Smooth muscle cell (in vitro differentiated cells): ENCODE data around the gene SRBD1. TPM values are rescaled to one million over a fixed set of nuclear protein-coding genes. Genes with fewer than 3 reads are reported as not detected.

ENCODE experiments used
- DNase-seq: peaks from one replicate; lab custom pipeline; 2025; ENCODE audit not compliant: unreplicated experiment; lab: John Stamatoyannopoulos, UW
- H2AFZ ChIP-seq: fragments of 200-600 bp; sonication (generic); 2 replicates; pipeline ENCODE4 v1.6.0; 2016; ENCODE audit warnings: antibody characterized with exemption, low read depth, mild to moderate bottlenecking
- H3F3A ChIP-seq: fragments of 200-600 bp; sonication (generic); 2 replicates; pipeline ENCODE4 v1.6.0; 2017; ENCODE audit warnings: antibody characterized with exemption, low read depth
- H3K27ac ChIP-seq: fragments of 200-600 bp; sonication (generic); 2 replicates; pipeline ENCODE4 v1.5.1; 2016; ENCODE audit warnings: low read depth, mild to moderate bottlenecking
- H3K27me3 ChIP-seq: fragments of 200-600 bp; sonication (generic); 2 replicates; pipeline ENCODE4 v1.6.1; 2016; ENCODE audit warnings: low read depth, mild to moderate bottlenecking
- H3K36me3 ChIP-seq: fragments of 200-600 bp; sonication (generic); 2 replicates; pipeline ENCODE4 v1.5.1; 2016; ENCODE audit warnings: low read depth
- H3K4me1 ChIP-seq: fragments of 200-600 bp; sonication (generic); 2 replicates; pipeline ENCODE4 v1.5.1; 2016; ENCODE audit warnings: low read depth
- H3K4me2 ChIP-seq: fragments of 200-600 bp; sonication (generic); 2 replicates; pipeline ENCODE4 v1.6.0; 2016; ENCODE audit warnings: mild to moderate bottlenecking
- H3K4me3 ChIP-seq: fragments of 200-600 bp; sonication (generic); 2 replicates; pipeline ENCODE4 v1.5.1; 2016; ENCODE audit warnings: mild to moderate bottlenecking
- H3K79me2 ChIP-seq: fragments of 200-600 bp; sonication (generic); 2 replicates; pipeline ENCODE4 v1.6.0; 2016; ENCODE audit warnings: low read depth, mild to moderate bottlenecking
- H3K9ac ChIP-seq: fragments of 200-600 bp; sonication (generic); 2 replicates; pipeline ENCODE4 v1.6.0; 2016; ENCODE audit warnings: low read depth
- H3K9me3 ChIP-seq: fragments of 200-600 bp; sonication (generic); replicated peaks from 2 replicates; pipeline ENCODE4 v1.5.1; 2016; ENCODE audit warnings: low read depth
- H4K20me1 ChIP-seq: fragments of 200-600 bp; sonication (generic); 2 replicates; pipeline ENCODE4 v1.6.0; 2016; ENCODE audit warnings: low read depth
- CTCF ChIP-seq: fragments of 200-600 bp; sonication (generic); IDR thresholded peaks from 2 replicates; pipeline ENCODE4 v1.5.1; 2017; ENCODE audit warnings: borderline replicate concordance, mild to moderate bottlenecking, antibody characterized with exemption; ENCODE audit not compliant: insufficient read depth, poor library complexity, severe bottlenecking
- WGBS: methylation state at CpG from one replicate; pipeline ENCODE4 v1.1.7; 2016; ENCODE audit warnings: low lambda C conversion rate; 5-methylcytosine and 5-hydroxymethylcytosine counted together
- polyA plus RNA-seq: library from polyadenylated mRNA; unstranded; fragments of >200 nt; fragmentation: Nextera tagmentation; extraction: Ambion mirVana; gene quantifications from 2 replicates; pipeline ENCODE4 v1.2.1, GENCODE V29; 2016
- total RNA-seq: library from RNA; depleted of rRNA; stranded (reverse); fragments of >200 nt; gene quantifications from 2 replicates; pipeline ENCODE4 v1.2.3, GENCODE V29; 2014

Gene SRBD1
- total and polyA plus RNA-seq, 2 experiments from 2014 or later, result 11.1 to 22.5 TPM

- H3K9me3 ChIP-seq, result no peaks in the 10 kb centered on the region
- DNase-seq, result no peak
- no peak overlapping the region for H3K9ac ChIP-seq
- no peaks in the 10 kb centered on the region for H3K27me3 ChIP-seq
- H3K36me3 ChIP-seq, result no peaks in the 10 kb centered on the region
- TF ChIP-seq CTCF, result no peak
- no peaks in the 10 kb centered on the region for H3F3A ChIP-seq
- peaks cover 6% of the 10 kb centered on the region for H3K4me1 ChIP-seq
- H3K79me2 ChIP-seq, result peaks cover 31% of the 10 kb centered on the region
- WGBS, result 62% methylated on average over 2 of the region's 2 CpGs
- H3K4me2 ChIP-seq, result no peak overlapping the region
- H3K4me3 ChIP-seq, result no peak overlapping the region
- no peak overlapping the region for H3K27ac ChIP-seq
- peaks cover 13% of the 10 kb centered on the region for H4K20me1 ChIP-seq
- H2AFZ ChIP-seq, result peak overlapping the region; percentile 17
These were observed 1.2 kb upstream of the SRBD1 start for GRCh38 chr2:45612285-45612684.

DNA sequence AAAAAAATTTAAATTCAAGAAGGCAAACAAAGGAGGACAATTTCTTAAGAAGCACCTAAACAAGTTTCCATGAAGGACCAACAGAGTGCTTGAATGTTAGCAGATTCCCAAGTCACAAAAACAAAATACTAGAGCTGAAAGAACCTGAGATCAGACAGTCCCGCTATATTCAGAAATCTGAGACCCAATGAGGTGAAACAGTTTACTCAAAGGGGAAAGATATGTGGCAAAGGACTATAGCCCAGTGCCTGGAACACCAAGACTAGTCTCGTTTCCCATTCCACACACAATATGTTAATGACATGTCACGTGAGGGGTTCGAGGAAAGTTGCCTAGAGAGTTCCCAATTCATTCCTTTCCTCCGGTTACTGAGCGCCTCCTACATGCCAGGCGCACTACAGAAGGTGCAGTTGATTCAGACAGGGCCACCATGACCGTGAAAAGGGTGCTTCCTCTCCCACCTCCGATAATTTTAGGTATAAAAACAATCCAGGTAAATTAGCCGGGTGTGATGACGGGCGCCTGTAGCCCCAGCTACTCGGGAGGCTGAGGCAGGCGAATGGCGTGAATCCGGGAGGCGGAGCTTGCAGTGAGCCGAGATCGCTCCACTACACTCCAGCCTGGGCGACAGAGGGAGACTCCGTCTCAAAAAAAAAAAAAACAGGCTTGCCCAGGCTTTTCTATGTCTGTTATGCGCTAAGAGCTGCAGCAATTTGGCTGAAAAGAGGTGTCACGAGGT is 617 bp downstream of the SRBD1 start:
- peaks cover 47% of the 10 kb centered on the region for H3K79me2 ChIP-seq
- TF ChIP-seq CTCF, result peak; percentile 9
- no peaks in the 10 kb centered on the region for H3K9me3 ChIP-seq
- peak overlapping the region; percentile 99 for H2AFZ ChIP-seq
- H3K4me3 ChIP-seq, result peak overlapping the region; percentile 82
- peak; percentile 24 for DNase-seq
- WGBS, result 1% methylated on average over 22 of the region's 23 CpGs
- no peaks in the 10 kb centered on the region for H3K27me3 ChIP-seq
- H3K27ac ChIP-seq, result peak overlapping the region; percentile 79
- peaks cover 21% of the 10 kb centered on the region for H4K20me1 ChIP-seq
- peaks cover 6% of the 10 kb centered on the region for H3K4me1 ChIP-seq
- peak overlapping the region; percentile 87 for H3K4me2 ChIP-seq
- no peaks in the 10 kb centered on the region for H3F3A ChIP-seq
- no peaks in the 10 kb centered on the region for H3K36me3 ChIP-seq
- peak overlapping the region; percentile 78 for H3K9ac ChIP-seq

GRCh38 chr2:45607701-45608100 is 3.4 kb downstream of the SRBD1 start:
- no peak overlapping the region for H3K4me3 ChIP-seq
- H3K4me1 ChIP-seq, result peaks cover 6% of the 10 kb centered on the region
- H3K27ac ChIP-seq, result no peak overlapping the region
- H3K9ac ChIP-seq, result no peak overlapping the region
- peaks cover 47% of the 10 kb centered on the region for H3K79me2 ChIP-seq
- peaks cover 21% of the 10 kb centered on the region for H4K20me1 ChIP-seq
- H3F3A ChIP-seq, result no peaks in the 10 kb centered on the region
- H2AFZ ChIP-seq, result no peak overlapping the region
- no peak for DNase-seq
- no peaks in the 10 kb centered on the region for H3K9me3 ChIP-seq
- H3K4me2 ChIP-seq, result no peak overlapping the region
- WGBS, result 28% methylated on average over 1 of the region's 1 CpG
- no peaks in the 10 kb centered on the region for H3K27me3 ChIP-seq
- peak; percentile 51 for TF ChIP-seq CTCF
- peaks cover 7% of the 10 kb centered on the region for H3K36me3 ChIP-seq

GRCh38 chr2:45606796-45607195 is 4.3 kb downstream of the SRBD1 start:
- Histone ChIP-seq H2AFZ (no peak overlapping the region), H4K20me1 (peaks cover 21% of the 10 kb centered on the region), H3K79me2 (peaks cover 47% of the 10 kb centered on the region), H3K9ac (no peak overlapping the region), H3K27ac (no peak overlapping the region), H3K36me3 (peaks cover 7% of the 10 kb centered on the region), H3K4me3 (no peak overlapping the region), H3K9me3 (no peaks in the 10 kb centered on the region), H3F3A (no peaks in the 10 kb centered on the region), H3K4me1 (peaks cover 6% of the 10 kb centered on the region), H3K27me3 (no peaks in the 10 kb centered on the region), H3K4me2 (no peak overlapping the region)
- WGBS, result 91% methylated on average over 1 of the region's 1 CpG
- no peak for TF ChIP-seq CTCF
- DNase-seq, result no peak
